ENCODE measurements around the gene HPCAL1.

DNA sequence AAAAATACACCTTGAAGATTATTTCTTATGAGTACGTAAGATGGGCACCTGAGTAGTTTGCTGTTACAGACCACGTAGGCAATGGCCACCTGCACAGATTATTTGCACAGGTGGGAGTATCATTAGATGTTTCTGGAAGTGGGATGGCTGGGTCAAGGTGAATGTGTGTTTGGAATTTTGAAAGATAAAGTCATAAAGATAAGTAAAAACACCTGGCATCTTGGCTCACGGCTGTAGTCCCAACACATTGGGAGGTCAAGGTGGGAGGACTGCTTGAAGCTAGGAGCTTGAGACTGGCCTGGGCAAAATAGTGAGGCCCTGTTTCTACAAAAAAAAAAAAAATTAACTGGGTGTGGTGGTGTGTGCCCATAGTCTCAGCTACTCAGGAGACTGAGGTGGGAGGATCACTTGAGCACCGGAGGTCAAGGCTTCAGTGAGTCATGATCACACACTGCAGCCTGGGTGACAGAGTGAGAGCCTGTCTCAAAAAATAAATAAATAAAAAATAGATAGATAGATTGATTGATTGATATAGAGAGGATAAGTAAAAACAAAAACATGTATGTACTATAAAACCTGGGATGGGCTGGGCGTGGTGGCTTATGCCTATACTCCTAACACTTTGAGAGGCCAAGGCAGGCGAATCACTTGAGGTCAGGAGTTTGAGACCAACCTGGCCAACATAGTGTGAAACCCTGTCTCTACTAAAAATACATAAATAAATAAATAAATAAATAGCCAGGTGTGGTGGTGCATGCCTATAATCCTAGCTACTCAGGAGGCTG lies 115.0 kb downstream of the HPCAL1 start:
- TF ChIP-seq, protein P1, sequence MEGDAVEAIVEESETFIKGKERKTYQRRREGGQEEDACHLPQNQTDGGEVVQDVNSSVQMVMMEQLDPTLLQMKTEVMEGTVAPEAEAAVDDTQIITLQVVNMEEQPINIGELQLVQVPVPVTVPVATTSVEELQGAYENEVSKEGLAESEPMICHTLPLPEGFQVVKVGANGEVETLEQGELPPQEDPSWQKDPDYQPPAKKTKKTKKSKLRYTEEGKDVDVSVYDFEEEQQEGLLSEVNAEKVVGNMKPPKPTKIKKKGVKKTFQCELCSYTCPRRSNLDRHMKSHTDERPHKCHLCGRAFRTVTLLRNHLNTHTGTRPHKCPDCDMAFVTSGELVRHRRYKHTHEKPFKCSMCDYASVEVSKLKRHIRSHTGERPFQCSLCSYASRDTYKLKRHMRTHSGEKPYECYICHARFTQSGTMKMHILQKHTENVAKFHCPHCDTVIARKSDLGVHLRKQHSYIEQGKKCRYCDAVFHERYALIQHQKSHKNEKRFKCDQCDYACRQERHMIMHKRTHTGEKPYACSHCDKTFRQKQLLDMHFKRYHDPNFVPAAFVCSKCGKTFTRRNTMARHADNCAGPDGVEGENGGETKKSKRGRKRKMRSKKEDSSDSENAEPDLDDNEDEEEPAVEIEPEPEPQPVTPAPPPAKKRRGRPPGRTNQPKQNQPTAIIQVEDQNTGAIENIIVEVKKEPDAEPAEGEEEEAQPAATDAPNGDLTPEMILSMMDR (IDR thresholded peaks at IDR 0.05) = no peak
- TF ChIP-seq POLR2A (IDR thresholded peaks at IDR 0.05) = no peak
